HG03558 (cell line): Measurements from ENCODE around the gene DGUOK.

ENCODE experiments used
- ATAC-seq: cut with Tn5 transposase; IDR thresholded peaks from one replicate; pipeline ENCODE4 v1.9.1; 2021; ENCODE audit warnings: moderate number of reproducible peaks; ENCODE audit not compliant: unreplicated experiment; ENCODE audit errors: extremely low read depth

Gene DGUOK

DNA sequence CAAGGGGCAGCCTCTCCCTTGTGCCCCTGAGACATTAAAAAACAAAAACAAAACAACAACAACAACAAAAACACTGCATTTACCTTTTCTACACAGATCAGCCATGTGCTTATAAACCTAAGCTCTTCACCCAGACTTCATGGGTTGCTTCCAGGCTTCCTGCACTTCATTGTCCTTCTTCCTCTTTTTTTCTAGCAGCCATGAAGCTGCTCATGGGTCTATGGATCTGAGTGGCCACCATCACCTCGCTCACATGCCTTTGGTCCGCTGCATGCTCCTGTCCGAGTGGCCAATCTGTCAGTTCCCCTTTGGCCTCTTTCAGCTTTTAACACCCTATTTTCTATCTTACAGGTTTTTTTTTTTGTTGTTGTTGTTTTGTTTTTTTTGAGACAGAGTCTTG is 49.1 kb downstream of the DGUOK start:
- ATAC-seq: no peak

DNA sequence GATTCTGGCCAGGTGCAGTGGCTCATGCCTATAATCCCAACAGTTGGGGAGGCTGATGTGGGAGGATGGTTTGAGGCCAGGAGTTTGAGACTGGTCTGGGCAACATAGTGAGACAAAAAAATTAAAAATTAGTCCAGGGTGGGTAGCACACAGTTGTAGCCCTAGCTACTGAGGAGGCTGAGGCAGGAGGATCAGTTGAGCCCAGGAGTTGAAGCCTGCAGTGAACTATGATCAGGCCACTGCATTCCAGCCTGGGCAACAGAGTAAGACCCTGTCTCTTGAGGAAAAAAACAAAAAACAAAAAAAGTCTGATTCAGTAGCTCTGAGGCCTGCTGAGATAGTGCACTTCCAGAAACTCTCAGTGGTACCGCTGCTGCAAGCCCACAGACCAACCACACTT is 50.1 kb downstream of the DGUOK start:
- no peak for ATAC-seq

DNA sequence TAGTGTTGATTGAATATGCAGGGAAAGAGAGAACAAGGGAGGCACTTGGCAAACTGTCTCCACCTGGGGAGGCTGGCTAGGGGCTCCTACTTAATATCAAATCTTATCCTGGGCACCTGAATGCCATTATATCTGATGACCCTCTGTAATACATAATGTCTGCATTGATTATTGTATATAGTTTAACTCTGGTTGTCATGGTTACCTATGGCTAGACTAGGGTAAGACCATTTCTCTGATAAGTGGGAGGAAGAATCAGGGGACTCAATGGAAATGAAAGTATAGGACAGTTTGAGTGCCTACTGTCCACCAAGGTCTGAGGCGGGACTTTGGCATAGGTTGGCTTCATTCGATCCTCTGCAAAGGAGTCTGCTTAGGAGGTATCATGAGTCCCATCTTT is 50.8 kb downstream of the DGUOK start:
- no peak for ATAC-seq

DNA sequence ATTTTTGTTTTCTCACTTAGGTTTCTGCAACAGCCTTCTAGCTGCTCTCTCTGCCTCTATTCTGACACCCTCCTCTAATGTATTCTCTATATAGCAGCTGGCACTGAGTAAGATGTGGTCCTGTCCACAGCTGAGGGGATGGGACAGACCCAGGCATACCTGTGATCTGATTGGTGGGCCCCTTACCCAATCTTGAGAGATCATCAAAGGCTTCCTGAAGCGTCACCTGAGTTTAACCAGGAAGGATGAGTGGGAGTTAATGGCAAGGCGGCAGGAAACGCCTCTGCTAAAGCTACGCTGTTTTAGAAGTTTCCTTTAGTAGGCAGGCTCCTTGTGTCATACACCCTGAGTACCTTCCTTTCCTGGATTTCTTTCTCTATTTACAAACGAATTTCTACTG is 52.3 kb downstream of the DGUOK start:
- no peak for ATAC-seq

GRCh38 chr2:73979686-73980085 is 53.0 kb downstream of the DGUOK start:
- no peak for ATAC-seq

DNA sequence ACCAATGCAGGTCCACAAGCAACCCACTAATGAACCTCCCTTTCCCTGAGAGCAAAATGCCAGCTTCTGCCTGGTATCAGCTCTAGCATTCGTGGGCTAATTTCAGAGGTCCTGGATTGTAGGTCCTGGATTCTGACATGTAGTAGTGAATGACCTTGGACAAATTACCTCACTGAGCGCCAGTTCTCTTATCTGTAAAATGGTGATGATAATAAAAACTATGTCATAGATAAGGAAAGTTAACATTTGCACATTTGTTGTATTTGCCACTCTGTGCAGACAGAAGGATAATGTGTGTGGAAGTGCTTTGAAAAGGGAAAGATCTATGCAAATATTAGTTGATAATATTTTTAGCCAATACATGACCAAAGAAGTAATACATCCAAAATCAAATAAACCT is 53.9 kb downstream of the DGUOK start:
- ATAC-seq: no peak

DNA sequence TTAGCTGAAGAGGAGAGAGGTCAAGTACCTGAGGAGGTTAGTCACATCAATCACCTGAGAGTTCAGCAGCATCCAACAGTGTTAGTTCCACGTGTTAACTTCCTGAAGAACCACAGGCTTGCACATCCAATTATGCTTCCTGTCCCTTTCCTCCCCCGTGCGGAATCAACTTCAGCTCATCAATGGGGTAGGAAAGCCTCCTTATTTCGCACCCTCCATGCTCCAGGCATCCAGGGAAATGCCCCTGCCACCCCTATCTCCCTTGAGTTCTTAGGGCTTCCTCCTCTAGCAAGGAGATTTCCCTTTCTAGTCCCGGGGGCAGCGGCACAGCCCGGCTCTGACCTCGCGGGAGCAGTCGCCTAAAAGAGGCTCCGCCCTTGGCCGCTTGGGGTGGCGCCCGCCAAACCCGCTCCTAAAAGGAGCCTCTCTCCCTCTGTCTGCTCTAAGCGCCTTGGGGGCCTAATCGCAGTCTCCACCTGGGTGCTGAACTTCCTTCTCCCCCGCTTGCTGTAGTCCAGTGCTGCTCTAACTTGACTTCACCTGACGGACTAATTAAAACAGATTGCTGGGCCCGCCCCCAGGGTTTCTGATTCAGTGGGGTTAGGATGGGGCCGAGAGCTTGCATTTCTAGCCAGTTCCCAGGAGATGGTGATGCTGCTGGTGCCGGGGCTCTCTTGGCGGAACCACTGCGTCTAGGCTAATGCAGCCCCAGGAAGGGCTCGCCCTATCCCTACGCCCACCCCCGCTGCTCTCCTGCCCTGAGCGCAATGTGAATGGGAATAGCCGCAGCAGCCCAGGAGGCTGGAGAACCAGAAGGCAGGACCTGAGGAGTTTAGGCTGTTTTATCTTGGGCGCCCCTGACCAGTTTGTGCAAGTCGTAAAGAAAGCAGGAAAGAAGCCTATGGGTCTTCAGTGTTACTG is 54.7 kb downstream of the DGUOK start:
- ATAC-seq: no peak

GRCh38 chr2:73982140-73982617 is 55.5 kb downstream of the DGUOK start:
- ATAC-seq: no peak

DNA sequence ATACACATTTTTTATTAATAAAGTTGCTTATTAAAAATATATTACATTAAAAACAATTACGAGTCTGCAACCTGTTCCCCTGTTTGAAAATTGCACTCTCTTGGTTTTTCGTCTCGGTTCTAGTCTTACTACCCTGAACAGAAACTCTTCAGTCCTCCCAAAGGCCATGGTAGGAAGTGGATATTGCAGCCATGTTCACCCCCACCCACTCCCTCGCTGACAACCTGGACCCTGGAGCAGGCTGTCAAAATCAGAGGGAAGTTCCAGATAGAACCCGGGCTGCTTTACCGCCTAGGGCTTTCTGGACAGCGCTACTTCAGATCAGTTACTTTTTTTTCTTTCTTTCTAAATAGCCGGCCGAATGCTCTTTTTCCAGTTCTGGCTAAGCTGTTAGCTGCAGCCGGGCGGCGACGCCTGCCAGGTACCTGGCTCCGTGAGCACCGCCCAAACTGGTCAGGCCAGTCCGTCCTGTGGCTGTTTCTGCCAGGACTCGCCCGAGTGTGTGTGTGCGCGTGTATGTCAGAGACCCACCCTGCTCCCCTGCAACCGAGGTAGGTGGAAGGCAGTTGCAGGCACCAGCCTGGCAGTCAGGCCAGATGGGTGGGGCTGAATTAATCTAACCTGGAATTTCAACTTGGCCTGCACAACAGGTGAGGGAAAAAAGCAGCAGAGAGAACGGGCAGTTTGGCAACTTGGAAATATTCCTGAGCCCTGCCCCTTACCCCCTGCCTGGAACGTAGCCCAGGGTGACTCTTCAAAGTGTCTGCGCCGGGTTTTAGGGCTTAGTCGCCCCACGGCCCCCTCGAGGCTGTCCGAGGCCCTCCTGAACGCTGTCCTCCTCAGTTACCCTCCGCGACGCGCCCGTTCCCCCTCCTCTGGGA is 56.9 kb downstream of the DGUOK start:
- ATAC-seq: no peak

- ATAC-seq: peak; percentile 24
These were observed 57.7 kb downstream of the DGUOK start, which contains the start of gene TET3 for GRCh38 chr2:73984203-73984921. Gene TET3, plus strand, starts transcription at chr2:73984910. Its CDS starts 1,494 bp downstream, at chr2:73986404.

DNA sequence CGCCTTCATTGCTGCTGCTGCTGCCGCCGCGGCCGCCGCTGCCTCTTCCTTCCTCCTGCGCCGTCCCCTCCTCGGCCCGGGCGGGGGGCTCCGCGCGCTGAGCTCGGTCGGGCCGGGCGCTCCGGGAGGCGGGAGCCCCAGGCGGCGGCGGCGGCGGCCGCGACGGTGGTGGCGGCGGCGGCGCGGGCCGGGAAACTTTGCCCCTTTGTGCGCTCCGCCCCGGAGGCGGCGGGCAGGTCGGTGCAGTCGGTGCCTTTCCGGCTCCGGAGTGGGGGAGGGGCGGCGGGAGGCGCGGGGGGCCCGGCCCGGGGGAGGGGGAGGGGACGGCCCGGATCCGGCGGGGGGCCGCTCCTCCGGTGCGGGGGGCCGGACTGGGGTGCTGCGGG is 58.2 kb downstream of the DGUOK start:
- ATAC-seq: no peak

GRCh38 chr2:73985308-73986084 is 58.8 kb downstream of the DGUOK start:
- peak; percentile 34 for ATAC-seq

DNA sequence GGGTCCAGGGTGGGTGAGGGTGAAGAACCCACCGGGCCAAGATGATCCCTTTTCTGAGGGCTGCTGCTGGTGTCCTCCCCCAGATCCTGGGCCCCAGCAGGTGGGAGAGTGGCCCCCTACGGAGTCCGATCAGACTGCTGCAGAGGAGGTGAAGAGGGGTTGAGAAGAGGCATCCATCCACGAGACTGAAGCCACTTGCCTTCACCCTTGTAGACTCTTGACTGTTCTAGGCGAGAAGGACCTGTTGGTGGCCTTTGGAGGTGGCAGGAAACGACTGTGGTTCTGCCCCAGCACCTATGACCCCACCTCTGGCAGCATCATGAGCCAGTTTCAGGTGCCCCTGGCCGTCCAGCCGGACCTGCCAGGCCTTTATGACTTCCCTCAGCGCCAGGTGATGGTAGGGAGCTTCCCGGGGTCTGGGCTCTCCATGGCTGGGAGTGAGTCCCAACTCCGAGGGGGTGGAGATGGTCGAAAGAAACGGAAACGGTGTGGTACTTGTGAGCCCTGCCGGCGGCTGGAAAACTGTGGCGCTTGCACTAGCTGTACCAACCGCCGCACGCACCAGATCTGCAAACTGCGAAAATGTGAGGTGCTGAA is 59.5 kb downstream of the DGUOK start:
- ATAC-seq: no peak

DNA sequence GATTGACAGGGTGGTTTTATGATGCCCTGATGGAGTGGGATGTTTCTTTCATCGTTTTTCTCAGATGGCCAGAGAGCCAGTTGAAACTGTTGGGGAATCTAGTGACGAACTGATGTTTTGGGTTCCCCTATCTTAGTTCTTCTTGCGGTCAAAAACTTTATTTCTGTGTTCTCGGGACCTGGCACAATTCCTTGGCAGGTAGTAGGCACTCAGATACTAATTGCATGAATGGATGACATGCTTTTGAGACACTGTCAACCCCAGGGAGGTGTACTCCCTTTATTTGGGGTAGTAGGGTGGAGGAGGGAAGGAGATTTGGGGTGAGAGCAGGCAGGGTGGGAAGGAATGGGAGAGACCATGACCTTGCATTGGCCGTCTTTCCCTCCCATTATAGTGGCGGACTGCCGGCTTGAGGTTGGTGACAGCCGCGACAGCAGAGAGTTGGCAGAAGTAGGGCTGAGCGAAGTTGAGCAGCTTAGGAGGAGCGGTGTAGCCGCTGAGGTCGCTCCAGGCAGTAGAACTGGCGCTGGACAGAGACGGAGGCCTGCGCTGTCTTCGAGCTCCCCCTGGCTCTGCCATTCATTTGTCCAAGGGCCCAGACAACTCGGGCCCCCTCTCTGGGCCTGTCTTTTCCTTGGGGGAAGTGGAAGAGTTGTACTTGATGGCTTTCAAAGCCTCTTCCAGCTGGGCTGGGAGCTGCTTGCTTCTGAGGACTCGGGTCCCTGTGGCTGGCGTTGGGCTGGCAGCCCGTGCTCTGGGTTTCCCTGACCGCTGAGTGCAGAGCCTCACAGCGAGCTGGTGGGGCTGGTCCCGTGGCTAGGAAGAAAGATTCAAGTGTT is 60.6 kb downstream of the DGUOK start:
- ATAC-seq: no peak

GRCh38 chr2:73987948-73988700 is 61.4 kb downstream of the DGUOK start:
- ATAC-seq: no peak

GRCh38 chr2:73989972-73990371 is 63.3 kb downstream of the DGUOK start:
- ATAC-seq: no peak

DNA sequence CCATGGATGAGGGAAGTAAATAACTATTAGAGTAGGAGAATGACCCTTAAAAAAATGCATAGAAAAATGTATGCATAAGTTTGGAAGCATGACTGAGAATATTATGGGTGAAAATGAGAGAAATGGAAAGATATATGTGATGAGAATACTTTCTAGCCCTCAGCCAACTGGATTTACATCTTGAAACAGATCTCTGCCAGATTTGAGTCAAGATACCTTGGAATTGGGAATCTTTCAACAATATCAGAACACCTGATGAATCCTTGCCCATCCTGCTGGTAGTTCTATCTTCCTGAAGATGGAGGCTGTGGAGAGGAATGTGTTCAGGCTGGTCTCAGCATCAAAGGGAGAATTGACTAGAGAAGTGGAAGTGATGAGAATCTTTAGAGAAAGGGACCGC is 63.9 kb downstream of the DGUOK start:
- ATAC-seq: no peak

DNA sequence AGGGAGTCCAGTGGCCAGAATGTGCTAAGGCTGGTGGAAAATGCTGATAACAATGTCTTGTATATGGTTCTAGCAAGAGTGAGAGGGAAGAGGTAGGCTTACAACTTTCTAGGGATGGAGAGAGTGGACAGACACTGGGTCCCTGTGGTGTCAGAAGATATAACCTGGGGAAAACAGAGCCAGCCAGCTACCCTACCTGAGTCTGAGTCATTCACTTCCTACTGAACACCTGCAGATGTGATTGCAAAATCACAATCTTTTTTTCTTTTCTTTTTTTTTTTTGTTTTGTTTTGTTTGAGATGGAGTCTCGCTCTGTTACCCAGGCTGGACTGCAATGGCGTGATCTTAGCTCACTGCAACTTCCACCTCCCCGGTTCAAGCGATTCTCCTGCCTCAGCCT is 65.4 kb downstream of the DGUOK start:
- no peak for ATAC-seq
